Mammary epithelial cell (primary cell): ENCODE results near the gene DEFB131A.
"Not testable (repeated sequence)": the region's sequence is repeated elsewhere in the genome, so short reads cannot be mapped to it uniquely, and the experiment has no call there.

Source experiments
- CTCF ChIP-seq, 2 donors: IDR thresholded peaks in 1 of 2; conservative IDR thresholded peaks in 1 of 2; 2 replicates each; pipeline ENCODE4 v1.5.1; 2011 to 2012; ENCODE audit warnings: inconsistent platforms in 2 of 2, low read length in 2 of 2, mild to moderate bottlenecking in 2 of 2, control low read depth in 1 of 2, low read depth in 1 of 2; ENCODE audit not compliant: insufficient read depth in 1 of 2; ENCODE audit errors: extremely low read depth in 1 of 2
- EZH2 ChIP-seq: IDR thresholded peaks from 2 replicates; pipeline ENCODE4 v1.6.1; 2012; ENCODE audit warnings: low read length, inconsistent platforms, borderline replicate concordance

GRCh38 chr4:9452251-9452650 lies 8.0 kb downstream of the DEFB131A start:
- TF ChIP-seq CTCF (conservative IDR thresholded peaks at IDR 0.05 in 1 of 2, IDR thresholded peaks at IDR 0.05 in 1 of 2; ENCODE audit: extremely low read depth in 1 of 2, insufficient read depth in 1 of 2, low read depth in 1 of 2, low read length in 2 of 2); EZH2: not testable (repeated sequence)
